Muscle of back (tissue), 11 donors: Measurements from ENCODE around the gene PMS1. TPM values are rescaled to one million over a fixed set of nuclear protein-coding genes. Genes with fewer than 3 reads are reported as not detected.
"Not testable (repeated sequence)": the region's sequence is repeated elsewhere in the genome, so short reads cannot be mapped to it uniquely, and the experiment has no call there.

Experiments used
- DNase-seq, 3 donors: peaks; one replicate each; pipeline versions ENCODE4 v3.0.0 to v3.0.0-alpha.2; 2013
- polyA plus RNA-seq, 10 donors: library from polyadenylated mRNA; unstranded; fragments of 120-200 nt; gene quantifications; one replicate each; pipeline ENCODE4 v1.2.1, GENCODE V29; 2013; ENCODE audit not compliant: insufficient read length in 10 of 10

PMS1 gene
- polyA plus RNA-seq, 10 donors = 23.6 to 35.8 (median 29.9) TPM

DNA sequence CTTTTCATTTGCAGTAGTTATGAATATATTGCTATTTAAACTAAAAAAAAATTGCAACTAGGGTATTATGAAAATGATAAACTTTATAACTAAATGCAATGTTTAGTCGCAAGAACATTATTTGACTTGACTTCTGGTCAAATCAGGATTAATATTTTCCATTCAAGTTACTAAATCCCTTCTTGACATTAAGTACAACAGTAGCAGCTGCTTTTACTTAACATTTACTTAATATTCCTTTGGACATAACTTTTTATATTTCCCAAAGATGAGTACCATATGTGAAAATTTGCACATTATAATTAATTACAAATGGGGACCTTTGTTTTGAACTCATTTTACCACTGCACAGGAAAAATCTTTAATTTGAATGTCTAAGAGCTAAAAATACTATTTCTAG lies 74.0 kb downstream of the PMS1 start:
- no peak for DNase-seq

DNA sequence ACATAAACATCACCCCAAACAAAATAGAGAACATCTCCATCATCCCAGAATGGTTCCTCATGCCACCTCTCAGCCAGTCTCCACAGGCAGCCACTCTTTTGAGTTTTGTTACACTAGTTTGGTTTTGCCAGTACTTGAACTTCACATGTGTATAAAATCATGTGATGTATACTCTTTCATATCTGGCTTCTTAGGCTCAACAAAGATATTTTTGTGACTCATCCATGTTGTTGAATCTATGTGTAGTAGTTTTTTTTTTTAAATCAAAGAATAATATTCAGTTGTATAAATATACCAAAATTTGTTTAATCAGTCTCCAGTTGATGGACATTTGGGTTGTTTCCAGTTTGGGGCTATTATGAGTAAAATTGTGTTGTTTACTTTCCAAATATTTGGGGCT lies 75.9 kb downstream of the PMS1 start:
- no peak for DNase-seq

DNA sequence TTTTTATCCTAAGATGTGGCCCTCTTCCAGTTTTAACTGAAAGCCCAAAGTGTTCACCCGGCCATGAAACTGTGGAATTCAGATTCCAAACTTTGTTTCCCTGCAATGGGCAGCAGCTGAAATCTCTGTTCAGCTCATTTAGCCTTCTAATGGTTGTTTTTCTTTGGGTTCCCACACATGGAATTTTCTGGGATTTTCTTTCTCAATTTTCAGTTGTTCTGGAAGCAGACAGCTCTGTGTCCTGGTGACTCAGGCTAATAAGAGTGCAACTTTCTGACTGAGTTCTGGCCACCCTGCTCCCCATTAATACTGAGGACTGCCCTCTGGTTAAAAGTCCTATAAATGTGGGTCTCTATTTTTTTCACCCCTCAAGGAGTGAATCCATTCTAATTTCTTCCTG lies 78.5 kb downstream of the PMS1 start:
- DNase-seq = no peak

DNA sequence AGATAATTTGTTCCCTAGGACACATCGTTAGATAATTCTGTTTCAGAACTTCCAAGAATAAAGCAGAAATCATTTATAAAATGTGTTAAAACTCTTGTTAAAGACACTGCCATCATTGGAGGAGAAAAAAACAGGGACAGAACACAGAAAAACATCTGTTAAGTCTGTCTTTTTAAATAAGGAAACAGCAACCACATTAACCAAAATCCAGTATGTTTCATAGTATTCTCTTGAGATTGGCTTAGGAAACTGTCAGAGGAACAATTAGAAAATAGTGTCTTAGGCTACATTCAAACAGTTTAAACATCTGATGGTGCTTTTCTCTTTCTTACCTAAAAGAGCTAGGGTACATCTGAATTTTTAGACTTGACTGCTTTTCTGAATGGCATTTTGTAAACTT lies 81.6 kb downstream of the PMS1 start:
- no peak for DNase-seq

DNA sequence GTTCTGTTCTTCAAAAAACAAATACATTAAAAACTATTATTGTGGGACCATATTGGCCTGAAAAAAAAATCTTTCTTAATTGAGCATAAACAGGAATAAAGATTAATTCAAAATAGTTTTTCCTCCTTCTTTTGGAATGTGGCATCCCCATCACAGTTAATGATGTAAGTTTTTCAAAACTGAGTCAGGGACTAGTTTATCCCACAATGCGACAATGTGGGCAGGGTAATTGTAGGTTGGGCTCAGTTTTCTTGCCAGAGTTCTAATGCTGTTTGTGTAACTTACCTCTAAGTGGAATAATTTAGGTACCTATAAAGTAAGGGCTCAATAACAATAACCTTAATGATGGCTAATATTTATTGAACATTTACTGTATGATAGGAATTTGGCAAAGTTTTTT lies 82.0 kb downstream of the PMS1 start:
- no peak for DNase-seq

DNA sequence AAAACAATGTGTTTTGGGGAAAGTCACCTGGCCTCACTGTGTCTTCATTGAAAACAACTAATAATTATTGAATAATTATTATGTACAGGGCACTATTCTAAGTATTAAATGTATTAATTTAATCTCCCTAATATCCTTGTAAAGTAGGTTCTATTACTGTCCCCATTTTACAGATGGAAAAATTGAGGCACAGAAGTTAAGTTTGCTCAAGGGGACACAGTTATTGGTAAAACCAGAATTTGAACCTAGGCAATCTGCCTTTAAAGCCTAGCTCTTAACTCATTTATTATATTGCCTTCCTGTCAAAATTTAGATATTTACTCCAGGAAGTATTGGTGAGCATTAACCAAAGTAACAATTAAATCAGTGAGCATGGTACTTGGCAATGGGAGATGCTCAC lies 84.6 kb downstream of the PMS1 start:
- no peak for DNase-seq

DNA sequence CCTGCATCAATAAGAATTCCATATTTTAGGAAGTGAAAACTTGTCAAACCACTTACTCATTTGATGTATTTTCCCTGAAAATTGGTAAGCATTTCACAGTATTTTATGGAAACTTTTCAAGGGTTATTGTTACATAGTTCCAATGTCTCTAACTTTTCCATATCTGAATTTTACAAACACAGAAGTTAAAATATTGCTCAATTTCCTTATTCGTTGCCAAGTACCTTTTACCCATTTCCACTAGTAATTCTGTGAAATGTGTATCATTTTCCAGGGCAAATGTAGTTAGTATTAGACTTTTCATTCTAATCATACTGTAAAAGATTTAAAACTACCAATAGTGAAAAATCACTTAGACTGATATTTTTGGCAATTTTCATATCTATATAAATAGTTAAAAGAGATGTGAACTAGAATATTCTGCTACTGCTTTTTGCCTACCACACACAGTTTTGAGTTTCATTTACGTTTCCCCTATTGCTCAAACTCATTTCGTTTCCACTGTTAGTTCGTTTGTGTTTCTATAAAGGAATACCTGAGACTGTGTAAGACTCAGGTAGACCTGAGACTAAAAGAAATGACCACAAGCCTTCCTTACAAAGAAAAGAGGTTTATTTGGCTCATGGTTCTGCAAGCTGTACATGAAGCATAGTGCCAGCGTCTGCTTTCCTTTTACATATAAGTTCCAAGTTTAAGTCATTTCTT lies 86.3 kb downstream of the PMS1 start:
- peak in 1 of 3 donors; percentile 51 for DNase-seq

DNA sequence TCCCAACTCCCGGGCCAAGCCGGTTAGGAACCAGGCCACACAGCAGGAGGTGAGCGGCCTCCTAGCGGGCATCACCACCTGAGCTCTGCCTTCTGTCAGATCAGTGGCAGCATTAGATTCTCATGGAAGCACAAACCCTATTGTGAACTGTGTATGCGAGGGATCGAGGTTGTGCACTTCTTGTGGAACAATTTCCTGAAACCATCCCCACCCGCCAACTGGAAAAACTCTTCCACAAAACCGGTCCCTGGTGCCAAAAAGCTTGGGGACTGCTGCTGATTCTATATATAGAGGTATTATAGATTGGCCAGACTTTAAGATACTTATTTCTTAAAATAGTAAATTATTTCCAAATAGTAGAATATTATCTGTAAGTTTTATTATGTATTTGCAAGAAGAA lies 89.4 kb downstream of the PMS1 start:
- peak in 1 of 3 donors; percentile 24 for DNase-seq

DNA sequence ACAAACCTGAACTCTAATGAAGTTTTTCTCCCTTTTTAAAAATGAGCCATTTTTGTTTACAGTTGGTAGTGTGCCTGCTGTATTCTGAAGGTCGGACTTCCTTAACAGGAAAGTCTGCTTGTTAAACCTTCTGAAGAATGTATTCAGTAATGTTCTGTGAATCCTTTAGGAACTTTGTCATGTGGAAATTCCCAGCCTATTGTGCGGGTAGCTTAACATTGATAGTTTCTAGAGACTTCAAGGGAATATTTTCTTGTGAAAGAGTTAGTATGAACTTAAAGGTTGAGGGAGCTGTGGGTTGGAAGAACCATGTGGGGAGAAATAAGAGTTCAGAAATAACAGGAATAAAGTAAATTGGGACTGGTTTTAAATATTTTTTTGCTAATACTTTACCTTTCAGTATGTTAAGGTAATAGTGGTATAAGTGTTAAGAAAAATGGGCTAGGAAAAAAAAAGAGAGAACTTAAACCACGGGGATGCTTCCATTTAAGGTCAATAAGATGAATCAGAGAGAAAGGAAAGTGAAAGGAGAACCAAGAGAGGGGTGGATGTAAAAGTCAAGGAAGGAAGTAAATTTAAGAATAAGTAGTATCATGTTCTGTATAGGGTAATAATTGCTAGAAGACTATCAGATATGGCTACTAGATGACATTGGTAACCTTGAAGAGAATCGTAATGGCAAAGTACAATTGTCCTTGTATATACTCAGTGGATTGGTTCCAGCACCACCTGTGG lies 90.5 kb downstream of the PMS1 start:
- DNase-seq = no peak

DNA sequence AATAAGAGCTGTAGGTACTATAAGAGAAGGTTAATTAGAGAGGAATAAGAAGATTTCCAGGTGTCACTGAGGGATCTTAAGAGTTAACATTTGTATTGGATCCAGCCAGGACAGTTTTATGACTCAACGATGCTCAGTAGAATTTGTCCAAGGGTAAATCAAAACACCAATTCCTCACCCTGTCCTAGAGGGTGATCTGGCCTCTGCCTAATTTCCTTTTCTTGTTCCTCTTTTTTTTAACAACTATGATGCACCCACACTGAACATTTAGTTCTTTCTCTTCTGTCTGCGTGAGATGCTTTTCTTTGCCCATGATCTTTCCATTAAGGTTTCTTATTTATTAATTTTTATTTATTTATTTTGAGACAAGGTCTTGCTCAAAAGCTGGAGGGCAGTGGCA lies 92.0 kb downstream of the PMS1 start:
- DNase-seq = no peak

DNA sequence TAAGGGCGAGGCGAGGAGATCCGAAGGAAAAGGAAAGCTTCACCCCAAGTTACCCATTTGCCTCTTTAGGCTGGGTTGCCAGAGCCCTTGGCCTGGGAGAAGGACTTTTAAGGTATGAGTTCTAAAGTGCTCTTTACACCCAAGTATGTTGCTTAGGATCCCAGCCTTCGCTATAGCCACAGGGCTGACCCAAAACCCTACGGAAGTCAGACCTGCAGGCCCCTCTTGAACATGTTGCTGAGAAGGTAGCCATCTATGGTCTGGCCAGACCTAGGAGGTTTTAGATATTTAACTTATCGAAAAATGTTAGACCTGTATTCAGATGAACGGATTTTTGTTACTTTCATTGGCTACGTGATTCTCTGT lies 95.4 kb downstream of the PMS1 start:
- no peak for DNase-seq

DNA sequence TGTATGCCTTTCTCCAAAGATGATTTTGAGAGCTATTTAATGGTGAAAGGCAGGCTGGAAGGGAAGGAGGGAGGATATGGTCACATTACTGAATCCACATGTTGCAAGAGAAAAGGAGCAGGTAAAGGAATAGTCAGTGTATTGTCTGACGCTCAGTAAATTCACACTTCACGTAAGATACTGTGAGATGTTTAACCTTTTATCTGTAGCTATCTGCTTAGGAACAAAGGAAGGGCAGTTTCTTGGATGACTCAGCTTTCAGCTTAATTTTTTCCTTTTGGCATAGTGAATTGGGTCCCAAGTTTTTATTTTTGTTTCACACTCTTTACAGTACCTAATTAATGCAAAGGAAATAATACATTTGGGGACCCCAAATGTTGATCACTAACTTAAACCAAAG lies 96.2 kb downstream of the PMS1 start:
- DNase-seq = no peak

DNA sequence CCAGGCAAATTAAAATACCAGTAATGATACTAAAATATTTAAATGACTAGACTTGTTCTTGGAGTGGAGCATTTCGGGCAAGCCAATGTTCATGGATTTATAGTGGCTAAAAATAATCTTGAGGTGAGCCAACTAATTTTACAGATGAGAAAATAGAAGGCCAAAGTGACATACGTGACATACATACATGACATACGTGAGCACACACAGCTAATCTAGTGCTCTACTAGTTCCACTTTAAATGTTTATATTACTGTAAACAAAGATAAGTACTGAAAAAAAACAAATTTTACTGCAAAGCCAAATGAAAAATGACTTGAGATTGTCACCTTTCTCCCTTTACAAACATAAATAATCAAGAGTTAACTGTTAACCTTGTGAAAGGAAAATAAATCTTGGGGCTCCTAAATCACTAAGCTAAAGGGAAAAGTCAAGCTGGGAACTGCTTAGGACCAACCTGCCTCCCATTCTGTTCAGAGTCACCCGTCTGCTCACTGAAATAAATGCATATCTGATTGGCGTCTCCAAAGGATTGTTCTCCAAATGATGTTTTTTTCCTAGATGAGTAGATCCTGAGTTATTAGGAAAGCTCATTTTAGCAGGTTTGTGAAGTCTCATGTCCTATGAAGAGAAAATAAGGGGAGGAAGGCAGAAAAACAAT lies 96.7 kb downstream of the PMS1 start:
- no peak for DNase-seq

DNA sequence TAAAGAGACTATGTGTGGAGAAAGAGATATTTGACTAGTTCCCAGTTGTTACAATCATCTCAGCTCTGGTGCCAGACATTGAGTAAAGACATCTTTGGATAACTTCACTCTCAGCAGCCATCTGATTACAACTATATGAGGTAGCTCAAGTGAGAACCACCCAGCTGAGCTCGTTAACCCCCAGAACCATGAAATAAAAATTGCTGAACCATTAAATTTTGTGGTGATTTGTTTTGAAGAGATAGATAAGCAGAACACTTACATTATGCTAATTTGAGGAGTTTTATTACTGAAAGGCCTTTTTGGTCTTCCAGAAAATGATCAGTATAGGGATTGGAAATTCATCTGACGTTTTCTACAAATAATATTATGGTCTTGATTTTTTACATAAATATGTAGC lies 101.1 kb downstream of the PMS1 start:
- no peak for DNase-seq

DNA sequence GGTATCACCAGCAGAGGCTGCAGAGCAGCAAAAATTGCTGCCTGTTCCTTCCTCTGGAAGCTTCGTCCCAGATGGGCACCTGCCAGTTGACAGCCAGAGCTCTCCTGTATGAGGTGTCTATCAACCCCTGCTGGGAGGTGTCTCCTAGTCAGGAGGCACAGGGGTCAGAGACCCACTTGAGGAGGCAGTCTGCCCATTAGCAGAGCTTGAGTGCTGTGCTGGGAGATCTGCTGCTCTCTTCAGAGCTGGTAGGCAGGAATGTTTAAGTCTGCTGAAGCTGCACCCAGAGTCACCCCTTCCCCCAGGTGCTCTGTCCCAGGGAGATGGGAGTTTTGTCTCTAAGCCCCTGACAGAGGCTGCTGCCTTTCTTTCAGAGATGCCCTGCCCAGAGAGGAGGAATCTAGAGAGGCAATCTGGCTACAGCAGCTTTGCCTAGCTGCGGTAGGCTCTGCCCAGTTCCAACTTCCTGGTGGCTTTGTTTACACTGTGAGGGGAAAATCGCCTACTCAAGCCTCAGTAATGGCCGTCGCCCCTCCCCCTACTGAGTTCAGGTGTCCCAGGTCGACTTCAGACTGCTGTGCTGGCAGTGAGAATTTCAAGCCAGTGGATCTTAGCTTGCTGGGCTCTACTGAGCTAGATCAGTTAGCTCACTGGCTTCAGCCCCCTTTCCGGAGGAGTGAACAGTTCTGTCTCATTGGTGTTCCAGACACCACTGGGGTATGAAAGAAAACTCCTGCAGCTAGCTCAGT lies 108.5 kb downstream of the PMS1 start:
- not testable (repeated sequence) for DNase-seq

DNA sequence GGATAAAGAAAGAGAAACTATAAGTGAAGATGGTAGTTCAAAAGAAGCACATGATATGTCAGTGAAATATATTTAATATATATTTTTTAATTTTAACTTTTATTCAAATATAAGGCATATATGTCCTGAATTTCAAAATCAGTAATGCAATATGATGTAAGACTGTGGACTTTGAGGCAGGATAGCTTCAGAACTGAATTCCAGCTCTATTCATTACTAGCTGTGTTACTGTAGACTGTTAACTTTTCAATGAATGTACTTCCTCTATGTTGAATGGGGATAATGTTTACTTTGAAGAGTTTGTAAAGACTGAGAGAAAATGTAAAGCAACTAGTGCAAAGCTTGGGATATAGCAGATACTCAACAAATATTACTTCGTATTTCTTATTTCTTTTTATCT lies 112.6 kb downstream of the PMS1 start:
- DNase-seq = no peak

DNA sequence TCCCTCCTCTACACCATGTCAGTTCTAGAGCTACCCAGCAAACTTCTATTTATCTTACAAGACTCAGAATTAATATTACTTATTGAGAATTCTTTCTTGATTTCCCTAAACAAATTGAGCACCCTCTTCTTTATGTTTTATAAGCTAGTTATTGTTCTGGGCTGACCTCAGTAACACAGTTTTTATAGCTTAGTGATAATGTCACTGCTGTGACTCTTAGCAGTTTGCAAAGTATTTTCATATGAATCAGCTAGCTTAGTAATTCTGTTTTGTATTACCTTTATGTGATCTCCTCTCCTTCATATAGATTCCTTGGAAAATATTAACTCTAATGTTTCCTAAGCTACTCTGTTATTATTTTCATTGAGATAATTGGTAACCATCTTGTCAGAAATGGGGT lies 114.9 kb downstream of the PMS1 start:
- DNase-seq = no peak

DNA sequence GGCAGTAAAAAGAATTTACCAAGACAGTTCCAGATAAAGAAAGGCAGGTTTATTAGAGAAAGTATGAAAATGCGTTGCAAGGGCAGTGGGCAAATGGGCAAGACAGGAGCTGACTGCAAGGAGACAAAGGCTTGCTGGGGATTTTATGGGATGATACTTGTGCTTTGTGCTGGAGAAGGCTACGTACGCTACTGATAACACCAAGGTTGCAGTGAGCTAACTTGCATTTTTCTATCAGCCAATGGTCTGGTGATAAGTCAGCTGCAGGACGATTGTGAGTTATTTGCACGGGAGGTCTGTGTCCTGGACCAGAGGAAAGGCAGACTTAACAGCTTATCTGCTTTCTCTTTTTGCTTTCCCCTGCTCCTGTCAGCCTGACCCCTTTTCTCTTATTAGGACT lies 116.5 kb downstream of the PMS1 start:
- no peak for DNase-seq

DNA sequence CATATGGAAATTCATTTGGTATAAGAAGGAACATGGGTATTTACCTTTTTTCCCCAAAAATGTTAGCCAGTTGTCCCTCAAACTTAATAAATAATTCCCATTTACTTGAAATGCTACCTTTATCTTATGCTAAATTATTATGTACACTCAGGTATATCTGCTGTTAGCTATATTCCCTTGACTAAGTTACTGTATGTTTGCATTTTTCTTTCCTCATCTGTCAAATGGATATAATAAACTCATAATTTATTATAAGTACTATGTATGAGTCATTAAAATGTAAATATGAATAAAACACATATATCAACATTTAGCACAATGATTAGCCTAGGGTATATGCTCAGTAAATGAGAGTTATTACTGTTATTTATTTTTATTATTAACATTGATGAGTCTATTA lies 117.4 kb downstream of the PMS1 start:
- no peak for DNase-seq

DNA sequence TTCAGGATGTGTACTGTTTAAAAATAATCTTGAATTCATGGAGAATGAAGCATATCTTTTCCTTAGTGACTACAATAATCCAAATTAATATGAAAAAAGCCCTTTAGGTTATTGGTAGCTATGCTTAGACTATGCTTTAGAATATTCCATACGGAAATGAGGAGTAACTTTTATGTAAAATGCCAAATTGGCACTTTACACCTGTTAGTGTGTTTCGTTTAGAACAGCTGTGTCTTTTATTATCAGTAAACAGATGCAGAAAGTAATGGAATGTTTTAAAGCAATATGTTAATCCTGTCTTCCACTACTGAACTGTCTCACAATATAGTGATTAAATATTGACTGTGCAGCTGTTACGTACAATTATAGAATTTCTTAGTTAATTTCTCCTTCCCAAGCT lies 129.6 kb downstream of the PMS1 start:
- DNase-seq = peak in 2 of 3 donors; percentile 0 to 22

DNA sequence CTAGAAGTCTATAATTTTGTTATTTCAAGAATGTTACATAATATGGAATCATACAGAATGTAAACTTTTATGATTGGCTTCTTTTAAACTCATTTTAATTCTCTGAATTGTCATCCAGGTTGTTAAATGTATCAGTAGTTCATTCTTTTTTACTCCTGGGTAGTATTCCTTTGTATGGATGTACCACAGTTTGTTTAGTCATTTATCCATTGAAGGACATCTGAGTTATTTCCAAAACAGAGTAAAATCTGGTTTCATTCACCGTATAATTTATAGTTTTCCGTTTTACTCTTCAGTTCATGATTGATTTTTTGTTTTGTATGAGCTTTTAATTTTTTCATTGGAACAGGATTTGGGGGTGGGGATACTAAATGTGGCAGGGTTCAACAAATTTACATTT lies 132.4 kb downstream of the PMS1 start:
- DNase-seq = no peak
